HG03097 (cell line): ENCODE measurements around the gene CRTC3.

ENCODE experiments used
- ATAC-seq: cut with Tn5 transposase; IDR thresholded peaks from one replicate; pipeline ENCODE4 v1.9.1; 2021; ENCODE audit not compliant: unreplicated experiment, low FRiP score

Gene CRTC3

GRCh38 chr15:90691369-90691768 lies 161.6 kb downstream of the CRTC3 start:
- ATAC-seq: no peak

GRCh38 chr15:90691982-90692773 lies 162.5 kb downstream of the CRTC3 start:
- no peak for ATAC-seq
